Measurements from ENCODE around the gene KIF4A. TPM values are rescaled to one million over a fixed set of nuclear protein-coding genes. Genes with fewer than 3 reads are reported as not detected.

Gene KIF4A
- total and polyA plus RNA-seq, 7 experiments from 2014 or later: 0.20 to 26.5 (median 0.21) TPM; not detected in 3

DNA sequence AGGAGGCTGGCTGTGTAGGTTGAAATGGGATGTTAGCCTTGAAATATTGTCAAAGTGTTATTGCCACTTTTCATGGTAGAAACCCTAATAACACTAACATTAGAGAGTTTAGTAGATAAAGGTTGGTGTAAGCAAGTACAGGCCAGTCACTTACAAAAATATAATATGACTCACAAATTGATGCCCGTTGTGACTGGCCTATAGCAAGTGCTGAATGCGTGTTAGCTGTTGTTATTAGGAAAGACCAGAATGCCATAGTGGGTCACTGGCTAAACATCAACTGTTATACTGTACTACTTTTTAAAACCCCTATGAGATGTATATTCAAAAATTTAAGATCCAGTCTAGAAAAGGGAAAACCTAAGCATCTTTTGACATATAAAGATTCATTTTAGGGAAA is 112.8 kb downstream of the KIF4A start:
- Histone ChIP-seq H3K36me3 (ENCODE audit: control insufficient read depth in 2 of 3, insufficient read depth in 3 of 3, low read length in 3 of 3) (no peaks in the 10 kb centered on the region), H3K4me3 (ENCODE audit: low read length) (no peak overlapping the region), H3K27me3 (ENCODE audit: control insufficient read depth in 2 of 2, insufficient read depth in 2 of 2, low read length in 2 of 2) (no peaks in the 10 kb centered on the region), H3K27ac (ENCODE audit: low read depth, low read length) (no peak overlapping the region), H3K9me3 (ENCODE audit: control insufficient read depth in 2 of 3, low read length in 3 of 3) (no peaks in the 10 kb centered on the region), H3K4me1 (ENCODE audit: control insufficient read depth in 2 of 2, insufficient read depth in 2 of 2, low read length in 2 of 2) (no peaks in the 10 kb centered on the region)
- ChIA-PET CTCF (no interaction called here), POLR2A (no interaction called here)
- DNase-seq: no peak
- H3K27me3 Mint-ChIP-seq: no peaks in the 10 kb centered on the region
- peaks cover 0 to 14% (median 10%) of the 10 kb centered on the region in 7 donors for H3K4me1 Mint-ChIP-seq
- H3K36me3 Mint-ChIP-seq: peaks cover 0 to 6% (median 0%) of the 10 kb centered on the region in 5 donors
- intact Hi-C loops (cut with micrococcal nuclease): no loop called here
- H3K4me3 Mint-ChIP-seq: no peak overlapping the region
- ATAC-seq: no peak
- H3K9me3 Mint-ChIP-seq: no peaks in the 10 kb centered on the region
- H3K27ac Mint-ChIP-seq: peak overlapping the region in 1 of 9 donors; percentile 24

DNA sequence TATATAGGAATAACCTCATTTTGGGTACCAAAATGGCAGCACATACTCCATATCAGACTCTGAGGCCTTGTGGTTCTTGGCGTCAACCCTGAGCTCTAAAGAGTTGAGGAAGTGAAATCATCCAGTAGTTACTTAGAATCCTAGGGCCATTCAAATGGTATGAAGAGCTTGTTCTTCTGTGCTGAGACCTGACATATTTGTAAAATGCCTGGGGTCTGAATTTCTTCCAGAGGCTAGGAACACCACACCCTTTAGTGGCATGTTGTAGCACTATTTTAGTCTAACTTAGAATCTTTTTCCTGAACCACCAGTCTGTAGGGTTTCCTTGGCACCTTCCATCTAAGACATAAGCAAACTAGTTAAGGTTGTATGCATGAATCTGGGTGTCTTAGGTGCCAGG is 115.1 kb downstream of the KIF4A start:
- Histone ChIP-seq H3K4me1 (ENCODE audit: control insufficient read depth in 2 of 2, insufficient read depth in 2 of 2, low read length in 2 of 2) (no peaks in the 10 kb centered on the region), H3K27ac (ENCODE audit: low read depth, low read length) (no peak overlapping the region), H3K36me3 (ENCODE audit: control insufficient read depth in 2 of 3, insufficient read depth in 3 of 3, low read length in 3 of 3) (no peaks in the 10 kb centered on the region), H3K27me3 (ENCODE audit: control insufficient read depth in 2 of 2, insufficient read depth in 2 of 2, low read length in 2 of 2) (no peaks in the 10 kb centered on the region), H3K9me3 (ENCODE audit: control insufficient read depth in 2 of 3, low read length in 3 of 3) (no peaks in the 10 kb centered on the region), H3K4me3 (ENCODE audit: low read length) (no peak overlapping the region)
- H3K27ac Mint-ChIP-seq: no peak overlapping the region
- DNase-seq: no peak
- no peak for ATAC-seq
- H3K4me3 Mint-ChIP-seq: no peak overlapping the region
- no peaks in the 10 kb centered on the region for H3K27me3 Mint-ChIP-seq
- H3K9me3 Mint-ChIP-seq: no peaks in the 10 kb centered on the region
- intact Hi-C loops (cut with micrococcal nuclease): no loop called here
- no peaks in the 10 kb centered on the region for H3K4me1 Mint-ChIP-seq
- H3K36me3 Mint-ChIP-seq: peaks cover 0 to 9% (median 0%) of the 10 kb centered on the region in 5 donors
- POLR2A ChIA-PET: no interaction called here
- CTCF ChIA-PET: interaction anchor here (1.5 kb wide), 1 partner anchor 30 kb away, joined by 4 read pairs; no protein-coding TSS in a partner anchor

DNA sequence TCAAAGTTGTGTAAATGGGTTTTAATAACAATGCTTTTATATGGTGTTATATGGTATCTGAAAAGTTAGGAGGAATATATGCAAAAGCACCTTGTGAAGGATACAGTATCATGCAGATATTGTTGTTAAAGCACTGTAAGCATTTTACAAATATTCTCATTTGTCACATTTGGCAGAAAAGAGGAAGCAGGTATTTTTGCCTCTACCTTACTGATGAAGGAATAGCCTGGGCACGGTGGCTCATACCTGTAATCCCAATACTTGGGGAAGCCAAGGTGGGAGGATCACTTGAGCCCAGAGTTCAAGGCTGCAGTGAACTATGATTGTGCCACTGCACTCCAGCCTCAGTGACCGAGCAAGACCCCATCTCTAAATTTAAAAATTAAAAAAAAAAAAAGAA is 121.0 kb downstream of the KIF4A start:
- H3K9me3 Mint-ChIP-seq: no peaks in the 10 kb centered on the region
- H3K4me1 ChIP-seq (ENCODE audit: control insufficient read depth in 2 of 2, insufficient read depth in 2 of 2, low read length in 2 of 2): no peaks in the 10 kb centered on the region
- DNase-seq (no peak), ATAC-seq (no peak)
- intact Hi-C loops (cut with micrococcal nuclease): no loop called here
- ChIA-PET POLR2A (no interaction called here), CTCF (no interaction called here)
- H3K36me3 Mint-ChIP-seq: peaks cover 0 to 5% (median 0%) of the 10 kb centered on the region in 5 donors
- no peaks in the 10 kb centered on the region for H3K9me3 ChIP-seq (ENCODE audit: control insufficient read depth in 2 of 3, low read length in 3 of 3)
- H3K27me3 Mint-ChIP-seq: no peaks in the 10 kb centered on the region
- H3K4me3 Mint-ChIP-seq: no peak overlapping the region
- H3K27ac Mint-ChIP-seq: peak overlapping the region in 1 of 9 donors; percentile 33
- H3K27ac ChIP-seq (ENCODE audit: low read depth, low read length): no peak overlapping the region
- H3K4me3 ChIP-seq (ENCODE audit: low read length): no peak overlapping the region
- peaks cover 0 to 1% (median 0%) of the 10 kb centered on the region in 7 donors for H3K4me1 Mint-ChIP-seq
- H3K36me3 ChIP-seq (ENCODE audit: control insufficient read depth in 2 of 3, insufficient read depth in 3 of 3, low read length in 3 of 3): no peaks in the 10 kb centered on the region
- H3K27me3 ChIP-seq (ENCODE audit: control insufficient read depth in 2 of 2, insufficient read depth in 2 of 2, low read length in 2 of 2): no peaks in the 10 kb centered on the region

DNA sequence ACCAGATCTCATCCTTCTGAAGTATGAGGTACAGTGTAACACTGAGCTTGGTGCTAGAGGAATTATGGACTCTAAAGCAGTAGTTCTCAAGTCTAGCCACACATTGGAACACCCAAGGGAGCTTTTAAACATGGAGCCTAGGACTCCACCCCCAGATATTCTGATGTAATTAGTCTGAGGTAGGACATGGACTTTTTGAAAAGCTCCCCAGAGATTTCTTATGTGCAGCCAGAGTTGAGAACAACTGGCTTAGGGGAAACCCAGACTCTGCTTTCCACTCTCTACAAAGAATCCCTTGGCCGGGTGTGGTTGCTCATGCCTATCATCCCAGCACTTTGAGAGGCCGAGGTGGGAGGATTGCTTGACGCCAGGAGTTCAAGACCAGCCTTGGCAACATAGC is 121.6 kb downstream of the KIF4A start:
- Mint-ChIP-seq H3K9me3 (no peaks in the 10 kb centered on the region), H3K27ac (no peak overlapping the region), H3K4me3 (no peak overlapping the region), H3K36me3 (peaks cover 0 to 5% (median 0%) of the 10 kb centered on the region in 5 donors), H3K4me1 (peaks cover 0 to 1% (median 0%) of the 10 kb centered on the region in 7 donors), H3K27me3 (no peaks in the 10 kb centered on the region)
- intact Hi-C loops (cut with micrococcal nuclease): no loop called here
- ChIA-PET CTCF (no interaction called here), POLR2A (no interaction called here)
- no peaks in the 10 kb centered on the region for H3K36me3 ChIP-seq (ENCODE audit: control insufficient read depth in 2 of 3, insufficient read depth in 3 of 3, low read length in 3 of 3)
- no peak overlapping the region for H3K4me3 ChIP-seq (ENCODE audit: low read length)
- no peaks in the 10 kb centered on the region for H3K27me3 ChIP-seq (ENCODE audit: control insufficient read depth in 2 of 2, insufficient read depth in 2 of 2, low read length in 2 of 2)
- H3K4me1 ChIP-seq (ENCODE audit: control insufficient read depth in 2 of 2, insufficient read depth in 2 of 2, low read length in 2 of 2): no peaks in the 10 kb centered on the region
- no peak for DNase-seq
- H3K9me3 ChIP-seq (ENCODE audit: control insufficient read depth in 2 of 3, low read length in 3 of 3): no peaks in the 10 kb centered on the region
- no peak for ATAC-seq
- H3K27ac ChIP-seq (ENCODE audit: low read depth, low read length): no peak overlapping the region

DNA sequence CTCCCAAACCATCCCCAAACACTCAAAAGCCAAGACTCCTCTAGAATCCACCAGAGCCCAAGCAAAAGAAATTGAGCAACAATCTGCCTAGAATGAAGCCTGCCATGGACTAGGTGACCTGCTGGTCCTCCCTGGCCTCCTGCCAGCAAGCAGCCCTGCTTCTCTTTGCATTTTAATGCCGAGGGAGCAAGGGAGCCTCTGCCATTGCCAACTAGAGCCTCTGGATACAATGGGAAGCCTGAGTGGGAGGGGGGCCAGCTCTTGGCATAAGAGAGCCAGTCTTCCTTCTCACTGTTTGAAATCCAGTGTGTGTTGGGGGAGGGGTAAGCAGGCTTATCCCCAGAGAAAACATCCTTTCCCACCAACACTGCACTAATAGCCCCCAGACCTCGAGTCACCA is 131.7 kb downstream of the KIF4A start:
- H3K27ac ChIP-seq (ENCODE audit: low read depth, low read length): no peak overlapping the region
- no peaks in the 10 kb centered on the region for H3K4me1 ChIP-seq (ENCODE audit: control insufficient read depth in 2 of 2, insufficient read depth in 2 of 2, low read length in 2 of 2)
- no peaks in the 10 kb centered on the region for H3K36me3 Mint-ChIP-seq
- no peaks in the 10 kb centered on the region for H3K9me3 Mint-ChIP-seq
- no peak overlapping the region for H3K27ac Mint-ChIP-seq
- no peaks in the 10 kb centered on the region for H3K36me3 ChIP-seq (ENCODE audit: control insufficient read depth in 2 of 3, insufficient read depth in 3 of 3, low read length in 3 of 3)
- H3K4me3 Mint-ChIP-seq: no peak overlapping the region
- H3K9me3 ChIP-seq (ENCODE audit: control insufficient read depth in 2 of 3, low read length in 3 of 3): no peaks in the 10 kb centered on the region
- CTCF ChIA-PET: no interaction called here
- ATAC-seq (no peak), DNase-seq (no peak)
- no peaks in the 10 kb centered on the region for H3K27me3 Mint-ChIP-seq
- peaks cover 0 to 4% (median 0%) of the 10 kb centered on the region in 7 donors for H3K4me1 Mint-ChIP-seq
- no peak overlapping the region for H3K4me3 ChIP-seq (ENCODE audit: low read length)
- no peaks in the 10 kb centered on the region for H3K27me3 ChIP-seq (ENCODE audit: control insufficient read depth in 2 of 2, insufficient read depth in 2 of 2, low read length in 2 of 2)
- intact Hi-C loops (cut with micrococcal nuclease): no loop called here
- POLR2A ChIA-PET: no interaction called here

DNA sequence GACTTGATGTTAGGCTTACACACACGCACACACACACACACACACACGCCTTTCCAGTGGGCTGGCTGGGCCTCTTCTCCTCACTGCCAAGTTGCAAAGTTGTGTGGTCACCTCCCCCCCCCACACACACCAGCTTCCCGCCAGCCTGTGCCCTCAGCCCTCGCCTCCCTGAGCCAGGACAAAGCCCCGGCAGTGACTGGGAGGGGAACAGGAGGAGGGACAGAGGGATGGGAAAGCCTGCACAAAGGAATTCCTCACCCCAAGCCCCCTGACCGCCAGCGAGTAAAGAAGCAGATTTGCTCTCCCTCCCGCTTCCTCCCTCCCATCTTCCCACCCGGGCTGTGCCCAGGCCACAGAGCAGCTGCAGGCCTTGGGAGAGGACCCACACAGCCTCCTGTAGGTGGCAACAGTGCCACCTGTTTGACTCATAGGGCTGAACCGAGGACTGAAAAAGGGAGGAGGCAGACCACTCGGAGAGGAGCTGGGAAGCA is 133.0 kb downstream of the KIF4A start, which contains the start of gene GDPD2:
GDPD2 (plus strand) TSS at position 464 of the 491 bp plus-strand sequence. CDS start 1,671 bp downstream, outside the sequence.
- Mint-ChIP-seq H3K27ac (no peak within 1 kb of the TSS), H3K4me3 (no peak within 1 kb of the TSS), H3K27me3 (no peaks in the 10 kb centered on the region), H3K9me3 (no peaks in the 10 kb centered on the region), H3K4me1 (peaks cover 0 to 4% (median 0%) of the 10 kb centered on the region in 7 donors), H3K36me3 (no peaks in the 10 kb centered on the region)
- Histone ChIP-seq H3K9me3 (ENCODE audit: control insufficient read depth in 2 of 3, low read length in 3 of 3) (no peaks in the 10 kb centered on the region), H3K27ac (ENCODE audit: low read depth, low read length) (no peak within 1 kb of the TSS), H3K27me3 (ENCODE audit: control insufficient read depth in 2 of 2, insufficient read depth in 2 of 2, low read length in 2 of 2) (no peaks in the 10 kb centered on the region), H3K4me1 (ENCODE audit: control insufficient read depth in 2 of 2, insufficient read depth in 2 of 2, low read length in 2 of 2) (no peaks in the 10 kb centered on the region), H3K36me3 (ENCODE audit: control insufficient read depth in 2 of 3, insufficient read depth in 3 of 3, low read length in 3 of 3) (no peaks in the 10 kb centered on the region), H3K4me3 (ENCODE audit: low read length) (no peak within 1 kb of the TSS)
- intact Hi-C loops (cut with micrococcal nuclease): no loop called here
- POLR2A ChIA-PET: no interaction called here
- no peak for ATAC-seq
- CTCF ChIA-PET: interaction anchor here (0.7 kb wide), 1 partner anchor 45 kb away, joined by 3 read pairs; no protein-coding TSS in a partner anchor
- no peak for DNase-seq

DNA sequence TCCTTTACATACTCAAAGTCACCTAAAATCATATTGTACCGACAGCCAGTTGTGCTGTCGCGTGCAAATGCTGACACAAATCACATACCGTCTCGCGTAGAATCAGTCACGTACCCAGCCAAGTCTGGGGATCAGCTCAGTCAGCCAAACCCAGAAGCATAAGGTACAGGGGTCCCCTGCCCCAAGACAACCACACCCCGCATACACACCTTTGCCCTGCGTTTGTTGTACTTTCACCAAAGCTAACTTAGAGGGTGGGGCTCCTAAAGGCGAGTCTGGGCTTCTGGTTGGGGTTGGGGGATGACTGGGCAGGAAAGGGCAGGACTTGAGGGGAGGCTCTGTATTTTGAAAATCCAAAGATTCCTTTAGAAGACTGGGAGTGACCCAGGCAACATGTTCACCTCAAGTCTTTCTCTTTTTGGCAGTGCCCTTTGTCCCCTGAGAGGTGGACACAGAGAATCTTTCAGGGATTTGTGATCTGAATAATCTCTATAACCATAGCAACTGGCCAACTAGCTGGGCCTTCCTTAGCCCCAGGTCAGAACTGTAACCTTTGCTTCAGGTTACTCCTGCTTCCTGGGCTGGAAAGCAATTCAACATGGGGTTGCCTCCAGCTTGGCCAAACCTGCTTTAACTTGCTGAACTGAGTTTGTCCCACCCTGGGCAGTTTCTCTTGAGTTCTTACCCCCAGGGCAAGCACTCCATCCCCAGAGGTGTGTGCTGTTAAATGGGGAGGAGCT is 134.2 kb downstream of the KIF4A start:
- Histone ChIP-seq H3K27me3 (ENCODE audit: control insufficient read depth in 2 of 2, insufficient read depth in 2 of 2, low read length in 2 of 2) (no peaks in the 10 kb centered on the region), H3K9me3 (ENCODE audit: control insufficient read depth in 2 of 3, low read length in 3 of 3) (no peaks in the 10 kb centered on the region), H3K4me3 (ENCODE audit: low read length) (no peak overlapping the region), H3K4me1 (ENCODE audit: control insufficient read depth in 2 of 2, insufficient read depth in 2 of 2, low read length in 2 of 2) (no peaks in the 10 kb centered on the region), H3K36me3 (ENCODE audit: control insufficient read depth in 2 of 3, insufficient read depth in 3 of 3, low read length in 3 of 3) (no peaks in the 10 kb centered on the region), H3K27ac (ENCODE audit: low read depth, low read length) (no peak overlapping the region)
- ATAC-seq (no peak), DNase-seq (no peak)
- POLR2A ChIA-PET: no interaction called here
- intact Hi-C loops (cut with micrococcal nuclease): no loop called here
- H3K36me3 Mint-ChIP-seq: no peaks in the 10 kb centered on the region
- H3K27me3 Mint-ChIP-seq: no peaks in the 10 kb centered on the region
- CTCF ChIA-PET: interaction anchor here (0.7 kb wide), 1 partner anchor 8 kb away, joined by 3 read pairs; no protein-coding TSS in a partner anchor
- H3K27ac Mint-ChIP-seq: no peak overlapping the region
- peaks cover 0 to under 1% (median 0%) of the 10 kb centered on the region in 11 donors for H3K9me3 Mint-ChIP-seq
- H3K4me1 Mint-ChIP-seq: peaks cover 0 to 4% (median 0%) of the 10 kb centered on the region in 7 donors
- no peak overlapping the region for H3K4me3 Mint-ChIP-seq

All from naive thymus-derived CD4-positive, alpha-beta T cell (primary cell).